Measurements from ENCODE around the gene CDKN2A. TPM values are rescaled to one million over a fixed set of nuclear protein-coding genes. Genes with fewer than 3 reads are reported as not detected.

CDKN2A gene
- polyA plus RNA-seq, 1 donor (not counting 4 experiments of a cell fraction or from before 2014, with no cell fraction given): 65.3 TPM

GRCh38 chr9:21970800-21971640 lies 23.2 kb downstream of the CDKN2A start:
- peaks cover 22% of the 10 kb centered on the region for H3K9me3 ChIP-seq (ENCODE audit: control insufficient read depth, low read depth, low read length)
- H3K79me2 ChIP-seq (ENCODE audit: control insufficient read depth, insufficient read depth, low read length): no peaks in the 10 kb centered on the region
- dilution Hi-C loops (cut with MboI; ENCODE audit: extremely low pct_ligation_motif_present, low sequenced_read_pairs): no loop called here
- H3K27me3 ChIP-seq (ENCODE audit: control insufficient read depth, extremely low read depth, insufficient read depth, low read length): peaks cover 80% of the 10 kb centered on the region
- no peak overlapping the region for H2AFZ ChIP-seq (ENCODE audit: control insufficient read depth, low read length)
- DNase-seq (ENCODE audit: low read depth, low spot score): no peak
- no peak overlapping the region for H3K4me2 ChIP-seq (ENCODE audit: control insufficient read depth, extremely low read depth, insufficient read depth, low read depth, low read length)
- peaks cover 12% of the 10 kb centered on the region for H3K4me1 ChIP-seq (ENCODE audit: control insufficient read depth, extremely low read depth, insufficient read depth, low read length)
- no peak overlapping the region for H3K4me3 ChIP-seq (ENCODE audit: control insufficient read depth in 2 of 3, extremely low read depth in 1 of 3, insufficient read depth in 2 of 3, low read depth in 1 of 3, low read length in 3 of 3)
- H3K36me3 ChIP-seq (ENCODE audit: control insufficient read depth in 2 of 2, extremely low read depth in 1 of 2, insufficient read depth in 2 of 2, low read length in 2 of 2): peaks cover 5 to 13% of the 10 kb centered on the region in 2 experiments
- no peak overlapping the region for H3K27ac ChIP-seq (ENCODE audit: control insufficient read depth, insufficient read depth, low read length)
- no peaks in the 10 kb centered on the region for H4K20me1 ChIP-seq (ENCODE audit: control insufficient read depth, extremely low read depth, insufficient read depth, low read length)
- no peak for FAIRE-seq
- H3K9ac ChIP-seq (ENCODE audit: control insufficient read depth, extremely low read depth, insufficient read depth, low read length): no peak overlapping the region
- no peaks in the 10 kb centered on the region for H3K9me1 ChIP-seq (ENCODE audit: control insufficient read depth, extremely low read depth, insufficient read depth, low read length)
- TF ChIP-seq EZH2 (IDR thresholded peaks at IDR 0.05; ENCODE audit: low read length) (no peak), CTCF (optimal IDR thresholded peaks at IDR 0.05 in 1 of 3, IDR thresholded peaks at IDR 0.05 in 1 of 3, conservative IDR thresholded peaks at IDR 0.05 in 1 of 3; ENCODE audit: extremely low read depth in 1 of 3, insufficient read depth in 2 of 3, low read length in 3 of 3) (no peak)

- no peaks in the 10 kb centered on the region for H3K9me1 ChIP-seq (ENCODE audit: control insufficient read depth, extremely low read depth, insufficient read depth, low read length)
- H3K4me2 ChIP-seq (ENCODE audit: control insufficient read depth, extremely low read depth, insufficient read depth, low read depth, low read length): no peak overlapping the region
- H3K9me3 ChIP-seq (ENCODE audit: control insufficient read depth, low read depth, low read length): peaks cover 22% of the 10 kb centered on the region
- peaks cover 5 to 13% of the 10 kb centered on the region in 2 experiments for H3K36me3 ChIP-seq (ENCODE audit: control insufficient read depth in 2 of 2, extremely low read depth in 1 of 2, insufficient read depth in 2 of 2, low read length in 2 of 2)
- H3K9ac ChIP-seq (ENCODE audit: control insufficient read depth, extremely low read depth, insufficient read depth, low read length): no peak overlapping the region
- no peak overlapping the region for H3K27ac ChIP-seq (ENCODE audit: control insufficient read depth, insufficient read depth, low read length)
- H3K4me1 ChIP-seq (ENCODE audit: control insufficient read depth, extremely low read depth, insufficient read depth, low read length): peaks cover 13% of the 10 kb centered on the region
- H4K20me1 ChIP-seq (ENCODE audit: control insufficient read depth, extremely low read depth, insufficient read depth, low read length): no peaks in the 10 kb centered on the region
- dilution Hi-C loops (cut with MboI; ENCODE audit: extremely low pct_ligation_motif_present, low sequenced_read_pairs): no loop called here
- H2AFZ ChIP-seq (ENCODE audit: control insufficient read depth, low read length): no peak overlapping the region
- DNase-seq (ENCODE audit: low read depth, low spot score) (no peak), FAIRE-seq (no peak)
- TF ChIP-seq CTCF (optimal IDR thresholded peaks at IDR 0.05 in 1 of 3, IDR thresholded peaks at IDR 0.05 in 1 of 3, conservative IDR thresholded peaks at IDR 0.05 in 1 of 3; ENCODE audit: extremely low read depth in 1 of 3, insufficient read depth in 2 of 3, low read length in 3 of 3) (no peak), EZH2 (IDR thresholded peaks at IDR 0.05; ENCODE audit: low read length) (peak; percentile 28)
- H3K79me2 ChIP-seq (ENCODE audit: control insufficient read depth, insufficient read depth, low read length): no peaks in the 10 kb centered on the region
- H3K27me3 ChIP-seq (ENCODE audit: control insufficient read depth, extremely low read depth, insufficient read depth, low read length): peaks cover 71% of the 10 kb centered on the region
- H3K4me3 ChIP-seq (ENCODE audit: control insufficient read depth in 2 of 3, extremely low read depth in 1 of 3, insufficient read depth in 2 of 3, low read depth in 1 of 3, low read length in 3 of 3): no peak overlapping the region
Measured at GRCh38 chr9:21969951-21970799, 24.0 kb downstream of the CDKN2A start.
